Measurements from ENCODE around the gene SDC4. TPM values are rescaled to one million over a fixed set of nuclear protein-coding genes. Genes with fewer than 3 reads are reported as not detected.

Gene SDC4
- total RNA-seq, 4 donors from 2014 or later, result 41.2 to 72.5 (median 63.4) TPM

- Histone ChIP-seq H3K4me1 (peaks cover 0 to 100% (median 96%) of the 10 kb centered on the region in 4 donors), H3K36me3 (no peaks in the 10 kb centered on the region), H3K9me3 (no peaks in the 10 kb centered on the region), H3K27me3 (no peaks in the 10 kb centered on the region), H3K27ac (peak overlapping the region; percentile 40 to 98 (median 94)), H3K4me3 (peak overlapping the region in 1 of 4 donors; percentile 28)
- WGBS, 2 donors, result 32 to 44% methylated on average over 3 of the region's 3 CpGs
- DNase-seq (ENCODE audit: low spot score in 2 of 2), result no peak
- TF ChIP-seq EP300 (IDR thresholded peaks at IDR 0.05), result no peak
- no peak for TF ChIP-seq POLR2A (IDR thresholded peaks at IDR 0.05)
- TF ChIP-seq CTCF (IDR thresholded peaks at IDR 0.05), result no peak
These were observed 6.7 kb downstream of the SDC4 start for GRCh38 chr20:45341579-45341938.

- H3K36me3 ChIP-seq, result no peaks in the 10 kb centered on the region
- H3K27me3 ChIP-seq, result no peaks in the 10 kb centered on the region
- no peak overlapping the region for H3K4me3 ChIP-seq
- TF ChIP-seq EP300 (IDR thresholded peaks at IDR 0.05) (no peak), POLR2A (IDR thresholded peaks at IDR 0.05) (no peak), CTCF (IDR thresholded peaks at IDR 0.05) (no peak)
- H3K27ac ChIP-seq, result peak overlapping the region; percentile 1 to 98 (median 94)
- DNase-seq (ENCODE audit: low spot score in 2 of 2), result no peak
- 28 to 36% methylated on average over 1 of the region's 1 CpG for WGBS, 2 donors
- no peaks in the 10 kb centered on the region for H3K9me3 ChIP-seq
- H3K4me1 ChIP-seq, result peaks cover 0 to 100% (median 96%) of the 10 kb centered on the region in 4 donors
These were observed 7.3 kb downstream of the SDC4 start for GRCh38 chr20:45340951-45341350.

GRCh38 chr20:45340236-45340847 lies 7.9 kb downstream of the SDC4 start:
- Histone ChIP-seq H3K4me1 (peaks cover 0 to 99% (median 92%) of the 10 kb centered on the region in 4 donors), H3K27me3 (no peaks in the 10 kb centered on the region), H3K36me3 (peaks cover 0 to 4% (median 0%) of the 10 kb centered on the region in 3 donors), H3K4me3 (no peak overlapping the region), H3K9me3 (no peaks in the 10 kb centered on the region), H3K27ac (peak overlapping the region; percentile 1 to 98 (median 94))
- DNase-seq (ENCODE audit: low spot score in 2 of 2), result no peak
- TF ChIP-seq CTCF (IDR thresholded peaks at IDR 0.05), result no peak
- TF ChIP-seq EP300 (IDR thresholded peaks at IDR 0.05), result no peak
- no peak for TF ChIP-seq POLR2A (IDR thresholded peaks at IDR 0.05)
- 52 to 65% methylated on average over 5 of the region's 5 CpGs for WGBS, 2 donors

- Histone ChIP-seq H3K27me3 (no peaks in the 10 kb centered on the region), H3K9me3 (no peaks in the 10 kb centered on the region), H3K4me3 (no peak overlapping the region), H3K36me3 (peaks cover 0 to 9% (median 0%) of the 10 kb centered on the region in 3 donors), H3K27ac (peak overlapping the region; percentile 1 to 98 (median 90)), H3K4me1 (peaks cover 0 to 98% (median 87%) of the 10 kb centered on the region in 4 donors)
- TF ChIP-seq POLR2A (IDR thresholded peaks at IDR 0.05) (no peak), CTCF (IDR thresholded peaks at IDR 0.05) (no peak), EP300 (IDR thresholded peaks at IDR 0.05) (no peak)
- 96 to 98% methylated on average over 2 of the region's 2 CpGs for WGBS, 2 donors
- no peak for DNase-seq (ENCODE audit: low spot score in 2 of 2)
These were observed 8.4 kb downstream of the SDC4 start for GRCh38 chr20:45339799-45340198.

DNA sequence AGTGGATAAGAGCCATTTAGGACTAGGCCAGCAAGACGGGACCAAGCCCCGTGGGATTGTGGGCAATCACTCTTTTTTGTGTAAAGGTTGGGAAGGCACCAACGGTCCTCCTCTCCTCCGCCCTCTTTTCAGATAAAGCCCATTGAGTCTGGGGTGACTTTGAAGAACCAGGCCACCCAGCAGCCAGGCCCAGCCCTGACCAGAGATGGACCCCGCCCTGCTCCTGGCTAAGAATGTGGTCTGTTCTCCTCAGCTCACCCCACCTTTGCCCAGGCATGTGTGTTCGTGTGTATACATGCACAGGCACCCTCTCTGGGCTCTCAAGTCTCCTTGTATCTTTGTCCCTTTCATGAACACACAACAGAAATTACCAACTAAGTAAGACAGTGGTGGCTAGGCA lies 9.1 kb downstream of the SDC4 start:
- Histone ChIP-seq H3K36me3 (peaks cover 0 to 12% (median 0%) of the 10 kb centered on the region in 3 donors), H3K27ac (peak overlapping the region; percentile 64 to 98 (median 90)), H3K9me3 (no peaks in the 10 kb centered on the region), H3K4me1 (peaks cover 0 to 92% (median 81%) of the 10 kb centered on the region in 4 donors), H3K4me3 (no peak overlapping the region), H3K27me3 (no peaks in the 10 kb centered on the region)
- 68% methylated on average over 5 to 6 of the region's 6 CpGs for WGBS, 2 donors
- TF ChIP-seq CTCF (IDR thresholded peaks at IDR 0.05), result no peak
- no peak for TF ChIP-seq POLR2A (IDR thresholded peaks at IDR 0.05)
- TF ChIP-seq EP300 (IDR thresholded peaks at IDR 0.05), result no peak
- DNase-seq (ENCODE audit: low spot score in 2 of 2), result no peak
